ENCODE results near the gene PNMT.

- TF ChIP-seq, protein P1, sequence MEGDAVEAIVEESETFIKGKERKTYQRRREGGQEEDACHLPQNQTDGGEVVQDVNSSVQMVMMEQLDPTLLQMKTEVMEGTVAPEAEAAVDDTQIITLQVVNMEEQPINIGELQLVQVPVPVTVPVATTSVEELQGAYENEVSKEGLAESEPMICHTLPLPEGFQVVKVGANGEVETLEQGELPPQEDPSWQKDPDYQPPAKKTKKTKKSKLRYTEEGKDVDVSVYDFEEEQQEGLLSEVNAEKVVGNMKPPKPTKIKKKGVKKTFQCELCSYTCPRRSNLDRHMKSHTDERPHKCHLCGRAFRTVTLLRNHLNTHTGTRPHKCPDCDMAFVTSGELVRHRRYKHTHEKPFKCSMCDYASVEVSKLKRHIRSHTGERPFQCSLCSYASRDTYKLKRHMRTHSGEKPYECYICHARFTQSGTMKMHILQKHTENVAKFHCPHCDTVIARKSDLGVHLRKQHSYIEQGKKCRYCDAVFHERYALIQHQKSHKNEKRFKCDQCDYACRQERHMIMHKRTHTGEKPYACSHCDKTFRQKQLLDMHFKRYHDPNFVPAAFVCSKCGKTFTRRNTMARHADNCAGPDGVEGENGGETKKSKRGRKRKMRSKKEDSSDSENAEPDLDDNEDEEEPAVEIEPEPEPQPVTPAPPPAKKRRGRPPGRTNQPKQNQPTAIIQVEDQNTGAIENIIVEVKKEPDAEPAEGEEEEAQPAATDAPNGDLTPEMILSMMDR (IDR thresholded peaks at IDR 0.05 in 8 of 11, conservative IDR thresholded peaks at IDR 0.05 in 3 of 11), result no peak
- TF ChIP-seq POLR2A (IDR thresholded peaks at IDR 0.05), result no peak
Measured at GRCh38 chr17:39659279-39660010, 8.8 kb upstream of the PNMT start.

All from spleen (tissue), 7 donors.